IMR-90 (cell line): ENCODE data around the gene SYNE2. TPM values are rescaled to one million over a fixed set of nuclear protein-coding genes. Genes with fewer than 3 reads are reported as not detected.

Experiments
- ATAC-seq: fragments of 200-7000 bp; cut with Tn5 transposase; 2 replicates; pipeline ENCODE4 v1.9.1; 2020; ENCODE audit warnings: low read depth, mild to moderate bottlenecking, moderate library complexity
- BruUV-seq: library from RNA; stranded (reverse); fragments of 400-500 nt; replicated peaks from 2 replicates; lab custom pipeline; 2021; lab: Mats Ljungman, UMichigan
- CTCF ChIA-PET: fragments of 300-600 bp; formaldehyde crosslinking; extraction: SDS; loops from one replicate; lab custom pipeline; 2021; ENCODE audit warnings: antibody characterized with exemption; lab: Yijun Ruan, JAX
- POLR2A ChIA-PET: fragments of 300-600 bp; sonication (Branson Sonifier 250); formaldehyde crosslinking; loops from one replicate; lab custom pipeline; 2022; ENCODE audit warnings: antibody characterized with exemption; ENCODE audit not compliant: unreplicated experiment; lab: Charles Lee
- DNase-seq: peaks from one replicate; pipeline ENCODE4 v3.0.0; 2013
- H2AFZ ChIP-seq: replicated peaks from 2 replicates; pipeline ENCODE3; 2013; ENCODE audit warnings: low read length, mild to moderate bottlenecking; ENCODE audit not compliant: poor library complexity
- H2AK5ac ChIP-seq: 2 replicates; pipeline ENCODE4 v1.6.1; 2013; ENCODE audit warnings: low read depth, low read length, inconsistent platforms
- H2AK9ac ChIP-seq: replicated peaks from 2 replicates; pipeline ENCODE3; 2013; ENCODE audit warnings: mild to moderate bottlenecking, low read depth, low read length, moderate library complexity; ENCODE audit not compliant: poor library complexity
- H2BK120ac ChIP-seq: 2 replicates; pipeline ENCODE4 v1.6.1; 2013; ENCODE audit warnings: low read depth, low read length, inconsistent platforms
- H2BK15ac ChIP-seq: 3 replicates; pipeline ENCODE4 v1.6.1; 2013; ENCODE audit warnings: low read depth, low read length, inconsistent platforms
- H2BK20ac ChIP-seq: 2 replicates; pipeline ENCODE4 v1.6.1; 2013; ENCODE audit warnings: low read depth, mild to moderate bottlenecking, inconsistent platforms, low read length, moderate library complexity
- H2BK5ac ChIP-seq: 2 replicates; pipeline ENCODE4 v1.6.1; 2013; ENCODE audit warnings: mild to moderate bottlenecking, low read depth, low read length, inconsistent platforms; ENCODE audit not compliant: poor library complexity, severe bottlenecking
- H3K14ac ChIP-seq: replicated peaks from 2 replicates; pipeline ENCODE4 v1.6.1; 2013; ENCODE audit warnings: low read depth, low read length, inconsistent platforms
- H3K18ac ChIP-seq: 2 replicates; pipeline ENCODE4 v1.6.1; 2013; ENCODE audit warnings: low read depth, low read length, control low read depth
- H3K23ac ChIP-seq: 2 replicates; pipeline ENCODE4 v1.6.1; 2013; ENCODE audit warnings: low read depth, low read length, inconsistent platforms
- H3K27ac ChIP-seq: 2 replicates; pipeline ENCODE4 v1.5.1; 2013; ENCODE audit warnings: mild to moderate bottlenecking, control low read depth, low read length; ENCODE audit not compliant: insufficient read depth
- H3K27me3 ChIP-seq: 2 replicates; pipeline ENCODE4 v1.6.1; 2013; ENCODE audit warnings: low read length; ENCODE audit not compliant: control insufficient read depth, insufficient read depth
- H3K36me3 ChIP-seq: 2 replicates; pipeline ENCODE4 v1.6.1; 2013; ENCODE audit warnings: low read length, mixed read lengths; ENCODE audit not compliant: control insufficient read depth, insufficient read depth
- H3K4ac ChIP-seq: 2 replicates; pipeline ENCODE4 v1.6.1; 2013; ENCODE audit warnings: low read depth, low read length, inconsistent platforms
- H3K4me1 ChIP-seq: 2 replicates; pipeline ENCODE4 v1.6.1; 2013; ENCODE audit warnings: low read length, mixed read lengths; ENCODE audit not compliant: control insufficient read depth, insufficient read depth
- H3K4me2 ChIP-seq: 2 replicates; pipeline ENCODE4 v1.6.1; 2013; ENCODE audit warnings: low read depth, mild to moderate bottlenecking, control low read depth, low read length, moderate library complexity
- H3K4me3 ChIP-seq: 2 replicates; pipeline ENCODE4 v1.5.1; 2013; ENCODE audit warnings: low read depth, mild to moderate bottlenecking, control low read depth, low read length, moderate library complexity; ENCODE audit not compliant: insufficient read depth
- H3K56ac ChIP-seq: 2 replicates; pipeline ENCODE4 v1.6.1; 2013; ENCODE audit warnings: low read length, inconsistent platforms; ENCODE audit not compliant: insufficient read depth; ENCODE audit errors: extremely low read depth
- H3K79me1 ChIP-seq, 2 experiments: 2 replicates each; pipeline ENCODE4 v1.6.1; 2013; ENCODE audit warnings: low read length in 2 of 2, inconsistent platforms in 1 of 2, low read depth in 1 of 2
- H3K9ac ChIP-seq: 2 replicates; pipeline ENCODE4 v1.6.1; 2013; ENCODE audit warnings: low read depth, low read length, control low read depth
- H3K9me1 ChIP-seq: 2 replicates; pipeline ENCODE4 v1.6.1; 2013; ENCODE audit warnings: low read length, inconsistent platforms; ENCODE audit not compliant: insufficient read depth
- H3K9me3 ChIP-seq: 2 replicates; pipeline ENCODE4 v1.6.1; 2013; ENCODE audit warnings: low read length; ENCODE audit not compliant: control insufficient read depth, insufficient read depth
- H4K20me1 ChIP-seq: 2 replicates; pipeline ENCODE4 v1.6.1; 2013; ENCODE audit warnings: low read length, inconsistent platforms; ENCODE audit not compliant: insufficient read depth
- H4K5ac ChIP-seq: 2 replicates; pipeline ENCODE4 v1.6.1; 2013; ENCODE audit warnings: mild to moderate bottlenecking, low read depth, low read length, control low read depth
- H4K8ac ChIP-seq, 2 experiments: 2 replicates each; pipeline ENCODE4 v1.6.1; 2013; ENCODE audit warnings: low read depth in 2 of 2, low read length in 2 of 2, control low read depth in 1 of 2, inconsistent platforms in 1 of 2
- H4K91ac ChIP-seq: 2 replicates; pipeline ENCODE4 v1.6.1; 2013; ENCODE audit warnings: low read depth, low read length, inconsistent platforms; ENCODE audit not compliant: insufficient read depth
- BHLHE40 ChIP-seq: fragments of 150-350 bp; IDR thresholded peaks from 2 replicates; pipeline ENCODE4 v1.6.1; 2016; ENCODE audit warnings: mild to moderate bottlenecking, low read depth, low read length
- CEBPB ChIP-seq: IDR thresholded peaks from 2 replicates; pipeline ENCODE4 v1.6.1; 2012; ENCODE audit warnings: low read depth, low read length, improper control_type of control experiment
- CHD1 ChIP-seq: IDR thresholded peaks from 2 replicates; pipeline ENCODE4 v1.6.1; 2012; ENCODE audit warnings: low read depth, low read length, improper control_type of control experiment
- CTCF ChIP-seq: conservative IDR thresholded peaks from 2 replicates; pipeline ENCODE4 v1.5.1; 2012; ENCODE audit warnings: mild to moderate bottlenecking, low read depth, low read length, improper control_type of control experiment
- ELK1 ChIP-seq: fragments of 150-350 bp; IDR thresholded peaks from 2 replicates; pipeline ENCODE4 v1.6.1; 2016; ENCODE audit warnings: low read depth, mild to moderate bottlenecking, low read length, moderate library complexity, borderline replicate concordance
- FOS ChIP-seq: fragments of 150-350 bp; IDR thresholded peaks from 2 replicates; pipeline ENCODE4 v1.6.1; 2016; ENCODE audit warnings: low read depth, low read length
- MAFK ChIP-seq: IDR thresholded peaks from 2 replicates; pipeline ENCODE4 v1.6.1; 2012; ENCODE audit warnings: low read depth, low read length, improper control_type of control experiment
- MAZ ChIP-seq: IDR thresholded peaks from 2 replicates; pipeline ENCODE4 v1.6.1; 2012; ENCODE audit warnings: low read depth, mild to moderate bottlenecking, low read length, improper control_type of control experiment, moderate library complexity, borderline replicate concordance
- MXI1 ChIP-seq: IDR thresholded peaks from 2 replicates; pipeline ENCODE4 v1.6.1; 2012; ENCODE audit warnings: low read depth, mild to moderate bottlenecking, low read length, moderate library complexity, borderline replicate concordance
- NFE2L2 ChIP-seq: fragments of 150-350 bp; IDR thresholded peaks from 2 replicates; pipeline ENCODE4 v1.6.1; 2016; ENCODE audit warnings: low read depth, mild to moderate bottlenecking, low read length
- POLR2A ChIP-seq: IDR thresholded peaks from 2 replicates; pipeline ENCODE4 v1.6.1; 2012; ENCODE audit warnings: mild to moderate bottlenecking, low read depth, low read length
- RAD21 ChIP-seq: IDR thresholded peaks from 2 replicates; pipeline ENCODE4 v1.6.1; 2012; ENCODE audit warnings: low read length, improper control_type of control experiment
- RCOR1 ChIP-seq: IDR thresholded peaks from 2 replicates; pipeline ENCODE4 v1.6.1; 2012; ENCODE audit warnings: mild to moderate bottlenecking, low read length, improper control_type of control experiment; ENCODE audit not compliant: insufficient replicate concordance
- RFX5 ChIP-seq: IDR thresholded peaks from 2 replicates; pipeline ENCODE4 v1.8.0; 2012; ENCODE audit warnings: low read depth, mild to moderate bottlenecking, low read length, moderate library complexity
- SMC3 ChIP-seq: fragments of 150-350 bp; IDR thresholded peaks from 2 replicates; pipeline ENCODE4 v1.6.1; 2016; ENCODE audit warnings: low read depth, mild to moderate bottlenecking, antibody characterized with exemption, low read length, moderate library complexity
- USF2 ChIP-seq: fragments of 150-350 bp; IDR thresholded peaks from 2 replicates; pipeline ENCODE4 v1.6.1; 2017; ENCODE audit warnings: mild to moderate bottlenecking, antibody characterized with exemption, low read length, low read depth
- WGBS, 2 experiments: methylation state at CpG; one replicate each; pipeline versions ENCODE4 v1.1.5 to v1.1.7; 2013; ENCODE audit warnings: missing lambda C conversion rate in 2 of 2; ENCODE audit not compliant: insufficient read length in 1 of 2; ENCODE audit errors: extremely low coverage in 2 of 2; 5-methylcytosine and 5-hydroxymethylcytosine counted together
- dilution Hi-C: fragments of 300-500 bp; cut with HindIII; formaldehyde crosslinking; loops from one replicate; pipeline ENCODE4 v1.14.3; 2018; ENCODE audit warnings: low sequenced_read_pairs; ENCODE audit not compliant: unreplicated experiment
- in situ Hi-C: fragments of 300-500 bp; cut with MboI; formaldehyde crosslinking; loops from 3 replicates; pipeline ENCODE4 v1.14.3; 2019; ENCODE audit warnings: low sequenced_read_pairs, inconsistent platforms, mixed read lengths
- intact Hi-C: fragments of 100-400 bp; cut with micrococcal nuclease; formaldehyde crosslinking; loops from 2 replicates; pipeline ENCODE4 v1.10.0; 2022
- polyA plus RNA-seq, 3 experiments: library from polyadenylated mRNA; depleted of rRNA; stranded (reverse); fragments of >200 nt; gene quantifications; 2 replicates each; pipeline ENCODE4 v1.2.3, GENCODE V29; 2012; ENCODE audit warnings: low replicate concordance in 1 of 3
- total RNA-seq: library from RNA; depleted of rRNA; stranded (reverse); fragments of >200 nt; gene quantifications from 2 replicates; pipeline ENCODE4 v1.2.3, GENCODE V29; 2012

SYNE2 gene
- total and polyA plus RNA-seq, 2 of the 4 experiments (the other 2 are of a cell fraction), result 5.2 to 28.9 TPM

GRCh38 chr14:64115401-64115800 is 262.6 kb downstream of the SYNE2 start:
- H2BK120ac ChIP-seq, result no peak overlapping the region
- H3K36me3 ChIP-seq, result no peaks in the 10 kb centered on the region
- ChIA-PET POLR2A (no interaction called here), CTCF (no interaction called here)
- no peak overlapping the region for H2BK15ac ChIP-seq
- no peaks in the 10 kb centered on the region for H4K20me1 ChIP-seq
- H3K4me1 ChIP-seq, result peaks cover 6% of the 10 kb centered on the region
- H4K8ac ChIP-seq, result no peak overlapping the region
- H3K27ac ChIP-seq, result no peak overlapping the region
- H3K9me3 ChIP-seq, result no peaks in the 10 kb centered on the region
- H3K23ac ChIP-seq, result no peak overlapping the region
- H3K9me1 ChIP-seq, result no peaks in the 10 kb centered on the region; the same call in 1 of the 2 replicates
- H3K18ac ChIP-seq, result no peak overlapping the region
- H2BK20ac ChIP-seq, result no peak overlapping the region
- dilution Hi-C loops, result no loop called here
- no peak overlapping the region for H2AK9ac ChIP-seq
- no peak overlapping the region for H4K91ac ChIP-seq
- H3K27me3 ChIP-seq, result no peaks in the 10 kb centered on the region
- no peak overlapping the region for H3K9ac ChIP-seq
- in situ Hi-C loops, result no loop called here
- no peak for TF ChIP-seq CEBPB
- TF ChIP-seq RAD21, result no peak
- TF ChIP-seq ELK1, result no peak
- no peak for TF ChIP-seq RCOR1
- no peak for TF ChIP-seq POLR2A
- no peak for TF ChIP-seq USF2
- no peak for TF ChIP-seq CTCF
- no peak for TF ChIP-seq BHLHE40
- TF ChIP-seq SMC3, result no peak
- TF ChIP-seq NFE2L2, result no peak
- TF ChIP-seq MXI1, result no peak
- no peak for TF ChIP-seq FOS
- TF ChIP-seq MAZ, result no peak
- TF ChIP-seq CHD1, result no peak
- TF ChIP-seq RFX5, result no peak
- TF ChIP-seq MAFK, result no peak
- H3K4me3 ChIP-seq, result no peak overlapping the region
- WGBS, 2 experiments, result 100% methylated on average over 1 of the region's 6 CpGs; no CpG with 5 or more reads in 1 of the 2 experiments
- H3K79me1 ChIP-seq, result no peaks in the 10 kb centered on the region
- DNase-seq (no peak), ATAC-seq (no peak)
- no TSS peak for BruUV-seq
- H3K4me2 ChIP-seq, result no peak overlapping the region
- H3K56ac ChIP-seq, result no peak overlapping the region
- H2AK5ac ChIP-seq, result no peak overlapping the region
- no peak overlapping the region for H4K5ac ChIP-seq
- no peak overlapping the region for H2AFZ ChIP-seq
- intact Hi-C loops, result no loop called here
- H2BK5ac ChIP-seq, result no peak overlapping the region
- H3K4ac ChIP-seq, result no peak overlapping the region
- H3K14ac ChIP-seq, result no peak overlapping the region
